Measurements from ENCODE around the gene SNTG2. TPM values are rescaled to one million over a fixed set of nuclear protein-coding genes. Genes with fewer than 3 reads are reported as not detected.

SNTG2 gene
- total and polyA plus RNA-seq, 10 of the 15 experiments (the other 5 are each of a cell fraction or from before 2014, with no cell fraction given) = not detected

- no peak for TF ChIP-seq TBL1XR1 (IDR thresholded peaks at IDR 0.05; ENCODE audit: low read depth, low read length)
- TF ChIP-seq SMAD1 (IDR thresholded peaks at IDR 0.05; ENCODE audit: low read depth, partially characterized antibody) = no peak
- no peak for TF ChIP-seq HCFC1 (IDR thresholded peaks at IDR 0.05; ENCODE audit: low read length)
- no peak for TF ChIP-seq YY1 (IDR thresholded peaks at IDR 0.05; ENCODE audit: low read depth, low read length)
- TF ChIP-seq, protein P1, sequence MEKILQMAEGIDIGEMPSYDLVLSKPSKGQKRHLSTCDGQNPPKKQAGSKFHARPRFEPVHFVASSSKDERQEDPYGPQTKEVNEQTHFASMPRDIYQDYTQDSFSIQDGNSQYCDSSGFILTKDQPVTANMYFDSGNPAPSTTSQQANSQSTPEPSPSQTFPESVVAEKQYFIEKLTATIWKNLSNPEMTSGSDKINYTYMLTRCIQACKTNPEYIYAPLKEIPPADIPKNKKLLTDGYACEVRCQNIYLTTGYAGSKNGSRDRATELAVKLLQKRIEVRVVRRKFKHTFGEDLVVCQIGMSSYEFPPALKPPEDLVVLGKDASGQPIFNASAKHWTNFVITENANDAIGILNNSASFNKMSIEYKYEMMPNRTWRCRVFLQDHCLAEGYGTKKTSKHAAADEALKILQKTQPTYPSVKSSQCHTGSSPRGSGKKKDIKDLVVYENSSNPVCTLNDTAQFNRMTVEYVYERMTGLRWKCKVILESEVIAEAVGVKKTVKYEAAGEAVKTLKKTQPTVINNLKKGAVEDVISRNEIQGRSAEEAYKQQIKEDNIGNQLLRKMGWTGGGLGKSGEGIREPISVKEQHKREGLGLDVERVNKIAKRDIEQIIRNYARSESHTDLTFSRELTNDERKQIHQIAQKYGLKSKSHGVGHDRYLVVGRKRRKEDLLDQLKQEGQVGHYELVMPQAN (conservative IDR thresholded peaks at IDR 0.05) = no peak
- TF ChIP-seq NFIC (IDR thresholded peaks at IDR 0.05; ENCODE audit: low read depth, low read length) = no peak
These were observed 306.7 kb downstream of the SNTG2 start (continued) for GRCh38 chr2:1257334-1257733.

DNA sequence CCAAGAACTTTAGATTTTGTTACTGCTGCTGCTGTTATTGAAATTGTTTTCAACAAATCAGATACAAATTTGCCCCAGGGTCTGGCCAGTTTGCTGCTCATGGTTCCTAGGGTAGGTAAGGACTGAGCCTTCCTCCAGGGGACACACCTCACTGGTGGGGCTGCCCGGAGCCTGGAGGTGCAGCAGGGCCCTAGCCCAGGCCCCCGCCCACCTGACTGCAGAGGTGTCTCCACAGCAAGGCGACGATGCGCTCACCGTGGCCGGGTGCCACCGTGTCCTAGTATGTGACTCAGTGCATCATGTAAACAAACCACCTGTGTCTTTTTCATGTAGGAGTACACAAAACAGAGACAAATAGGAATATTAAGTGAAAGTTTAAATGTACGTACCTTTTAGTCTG is 309.1 kb downstream of the SNTG2 start:
- BruUV-seq (replicated peaks) = no TSS peak
- TF ChIP-seq MTA3 (IDR thresholded peaks at IDR 0.05; ENCODE audit: borderline replicate concordance, low read length) (no peak), SREBF2 (IDR thresholded peaks at IDR 0.05; ENCODE audit: low read length) (no peak), NBN (IDR thresholded peaks at IDR 0.05) (no peak), KDM1A (IDR thresholded peaks at IDR 0.05; ENCODE audit: borderline replicate concordance) (no peak), ZNF384 (IDR thresholded peaks at IDR 0.05; ENCODE audit: borderline replicate concordance, low read depth, low read length) (no peak), RFX5 (IDR thresholded peaks at IDR 0.05; ENCODE audit: low read depth, low read length) (no peak), TAF1 (IDR thresholded peaks at IDR 0.05; ENCODE audit: borderline replicate concordance, low read depth, low read length) (no peak), CREM (IDR thresholded peaks at IDR 0.05; ENCODE audit: low read depth) (no peak), CBX5 (IDR thresholded peaks at IDR 0.05; ENCODE audit: low read depth) (no peak), TCF3 (IDR thresholded peaks at IDR 0.05; ENCODE audit: borderline replicate concordance, insufficient read depth, low read depth, low read length) (no peak), NFIC (IDR thresholded peaks at IDR 0.05; ENCODE audit: low read depth, low read length) (no peak), IRF4 (IDR thresholded peaks at IDR 0.05; ENCODE audit: low read depth, low read length) (no peak), NR2F1 (conservative IDR thresholded peaks at IDR 0.05) (no peak)
- TF ChIP-seq, protein P2, sequence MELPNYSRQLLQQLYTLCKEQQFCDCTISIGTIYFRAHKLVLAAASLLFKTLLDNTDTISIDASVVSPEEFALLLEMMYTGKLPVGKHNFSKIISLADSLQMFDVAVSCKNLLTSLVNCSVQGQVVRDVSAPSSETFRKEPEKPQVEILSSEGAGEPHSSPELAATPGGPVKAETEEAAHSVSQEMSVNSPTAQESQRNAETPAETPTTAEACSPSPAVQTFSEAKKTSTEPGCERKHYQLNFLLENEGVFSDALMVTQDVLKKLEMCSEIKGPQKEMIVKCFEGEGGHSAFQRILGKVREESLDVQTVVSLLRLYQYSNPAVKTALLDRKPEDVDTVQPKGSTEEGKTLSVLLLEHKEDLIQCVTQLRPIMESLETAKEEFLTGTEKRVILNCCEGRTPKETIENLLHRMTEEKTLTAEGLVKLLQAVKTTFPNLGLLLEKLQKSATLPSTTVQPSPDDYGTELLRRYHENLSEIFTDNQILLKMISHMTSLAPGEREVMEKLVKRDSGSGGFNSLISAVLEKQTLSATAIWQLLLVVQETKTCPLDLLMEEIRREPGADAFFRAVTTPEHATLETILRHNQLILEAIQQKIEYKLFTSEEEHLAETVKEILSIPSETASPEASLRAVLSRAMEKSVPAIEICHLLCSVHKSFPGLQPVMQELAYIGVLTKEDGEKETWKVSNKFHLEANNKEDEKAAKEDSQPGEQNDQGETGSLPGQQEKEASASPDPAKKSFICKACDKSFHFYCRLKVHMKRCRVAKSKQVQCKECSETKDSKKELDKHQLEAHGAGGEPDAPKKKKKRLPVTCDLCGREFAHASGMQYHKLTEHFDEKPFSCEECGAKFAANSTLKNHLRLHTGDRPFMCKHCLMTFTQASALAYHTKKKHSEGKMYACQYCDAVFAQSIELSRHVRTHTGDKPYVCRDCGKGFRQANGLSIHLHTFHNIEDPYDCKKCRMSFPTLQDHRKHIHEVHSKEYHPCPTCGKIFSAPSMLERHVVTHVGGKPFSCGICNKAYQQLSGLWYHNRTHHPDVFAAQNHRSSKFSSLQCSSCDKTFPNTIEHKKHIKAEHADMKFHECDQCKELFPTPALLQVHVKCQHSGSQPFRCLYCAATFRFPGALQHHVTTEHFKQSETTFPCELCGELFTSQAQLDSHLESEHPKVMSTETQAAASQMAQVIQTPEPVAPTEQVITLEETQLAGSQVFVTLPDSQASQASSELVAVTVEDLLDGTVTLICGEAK (IDR thresholded peaks at IDR 0.05; ENCODE audit: borderline replicate concordance) = no peak

More for the DNA sequence above, 309.1 kb downstream of the SNTG2 start:
- no peaks in the 10 kb centered on the region for H3K9me3 ChIP-seq (replicated peaks; ENCODE audit: control insufficient read depth, insufficient read depth, low read length)
- no peak overlapping the region for H3K4me2 ChIP-seq (ENCODE audit: control insufficient read depth, insufficient read depth)
- no peak for DNase-seq (ENCODE audit: low read depth, low spot score)
- H3K4me3 ChIP-seq = no peak overlapping the region
- in situ Hi-C loops (cut with MboI) = no loop called here
- ChIA-PET POLR2A (no interaction called here), RAD21 (ENCODE audit: unreplicated experiment) (no interaction called here), CTCF (no interaction called here), SMC1A (ENCODE audit: uncharacterized antibody, unreplicated experiment) (no interaction called here)
- WGBS (ENCODE audit: insufficient coverage, insufficient replicate concordance, low lambda C conversion rate, missing lambda C conversion rate) = 19% methylated on average over 9 of the region's 9 CpGs
- H4K20me1 ChIP-seq (ENCODE audit: control insufficient read depth, insufficient read depth) = no peaks in the 10 kb centered on the region
- H3K4me1 ChIP-seq (ENCODE audit: control insufficient read depth, insufficient read depth, low read length) = no peaks in the 10 kb centered on the region
- H3K36me3 ChIP-seq (ENCODE audit: control insufficient read depth in 2 of 2, insufficient read depth in 2 of 2, low read length in 1 of 2) = no peaks in the 10 kb centered on the region
- intact Hi-C loops (cut with micrococcal nuclease; ENCODE audit: unreplicated experiment) = no loop called here
- no peaks in the 10 kb centered on the region for H3K27me3 ChIP-seq (replicated peaks in 1 of 2; ENCODE audit: control insufficient read depth in 2 of 2, insufficient read depth in 2 of 2, low read length in 1 of 2)
- H3K79me2 ChIP-seq (ENCODE audit: control insufficient read depth, insufficient read depth, low read length) = no peaks in the 10 kb centered on the region
- H3K27ac ChIP-seq (ENCODE audit: control insufficient read depth, insufficient read depth) = no peak overlapping the region
- no peak for FAIRE-seq
- no peak overlapping the region for H2AFZ ChIP-seq (ENCODE audit: control insufficient read depth, low read depth, low read length)
- H3K9ac ChIP-seq (ENCODE audit: control insufficient read depth, insufficient read depth, low read length) = no peak overlapping the region
- ATAC-seq = no peak
